Measurements from ENCODE around the gene FARP1.
A peak's percentile ranks its signal among the peaks of the same experiment; 100 is the strongest.

Gene FARP1

DNA sequence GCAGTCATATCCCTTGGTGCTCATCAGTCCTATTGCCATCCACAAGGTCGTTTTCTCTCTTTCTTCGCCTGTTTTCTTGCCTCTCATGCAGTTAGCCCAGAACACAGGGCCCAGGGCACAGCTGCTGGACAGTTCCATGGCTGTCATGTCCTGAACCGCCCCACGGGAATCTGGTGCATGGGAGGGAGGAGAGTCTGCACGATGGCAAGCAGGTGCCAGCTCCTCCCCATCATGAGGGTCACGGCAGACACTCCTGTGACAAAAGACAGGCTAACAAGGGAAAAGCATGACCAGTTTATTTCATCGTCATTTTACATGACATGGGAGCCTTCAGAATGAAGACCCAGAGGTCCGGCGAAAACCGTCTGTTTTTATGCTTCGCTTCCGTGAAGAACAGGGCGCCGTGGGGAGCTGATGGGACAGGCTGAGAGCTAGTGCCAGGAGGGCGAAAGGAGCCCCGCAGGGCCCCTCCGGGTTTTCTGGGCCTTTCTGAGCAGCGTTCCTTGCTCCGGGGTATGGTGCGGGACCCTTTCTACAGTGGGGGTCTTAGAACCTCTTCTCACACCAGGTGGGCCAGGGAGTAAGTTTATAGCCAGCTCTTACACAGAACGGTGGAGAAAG lies 298.3 kb downstream of the FARP1 start:
- WGBS, result 93% methylated on average over 21 of the region's 21 CpGs
- Histone ChIP-seq H3K9ac (ENCODE audit: low read depth, low read length) (no peak overlapping the region), H3K4me3 (ENCODE audit: low read length) (no peak overlapping the region), H3K36me3 (ENCODE audit: insufficient read depth, low read length) (peaks cover 42% of the 10 kb centered on the region), H3K27me3 (ENCODE audit: insufficient read depth, low read length) (no peaks in the 10 kb centered on the region), H3K4me1 (ENCODE audit: insufficient read depth, low read length) (no peaks in the 10 kb centered on the region), H3K27ac (ENCODE audit: low read depth, low read length) (no peak overlapping the region), H3K9me3 (ENCODE audit: insufficient read depth, low read depth, low read length) (no peaks in the 10 kb centered on the region)

- Histone ChIP-seq H3K9ac (ENCODE audit: low read depth, low read length) (no peak overlapping the region), H3K4me1 (ENCODE audit: insufficient read depth, low read length) (no peaks in the 10 kb centered on the region), H3K27me3 (ENCODE audit: insufficient read depth, low read length) (no peaks in the 10 kb centered on the region), H3K9me3 (ENCODE audit: insufficient read depth, low read depth, low read length) (no peaks in the 10 kb centered on the region), H3K4me3 (ENCODE audit: low read length) (no peak overlapping the region), H3K27ac (ENCODE audit: low read depth, low read length) (no peak overlapping the region), H3K36me3 (ENCODE audit: insufficient read depth, low read length) (peaks cover 52% of the 10 kb centered on the region)
- WGBS, result 88% methylated on average over 27 of the region's 27 CpGs
These were observed 299.7 kb downstream of the FARP1 start for GRCh38 chr13:98442391-98443230.

GRCh38 chr13:98443329-98443728 lies 300.4 kb downstream of the FARP1 start:
- no peak overlapping the region for H3K27ac ChIP-seq (ENCODE audit: low read depth, low read length)
- no peaks in the 10 kb centered on the region for H3K4me1 ChIP-seq (ENCODE audit: insufficient read depth, low read length)
- no peak overlapping the region for H3K4me3 ChIP-seq (ENCODE audit: low read length)
- H3K27me3 ChIP-seq (ENCODE audit: insufficient read depth, low read length), result no peaks in the 10 kb centered on the region
- 87% methylated on average over 11 of the region's 11 CpGs for WGBS
- no peaks in the 10 kb centered on the region for H3K9me3 ChIP-seq (ENCODE audit: insufficient read depth, low read depth, low read length)
- peaks cover 56% of the 10 kb centered on the region for H3K36me3 ChIP-seq (ENCODE audit: insufficient read depth, low read length)
- H3K9ac ChIP-seq (ENCODE audit: low read depth, low read length), result peak overlapping the region; percentile 44; the same call in 1 of the 2 replicates

GRCh38 chr13:98443800-98444325 lies 301.0 kb downstream of the FARP1 start:
- no peak overlapping the region for H3K4me3 ChIP-seq (ENCODE audit: low read length)
- 91% methylated on average over 20 of the region's 21 CpGs for WGBS
- no peak overlapping the region for H3K27ac ChIP-seq (ENCODE audit: low read depth, low read length)
- peaks cover 59% of the 10 kb centered on the region for H3K36me3 ChIP-seq (ENCODE audit: insufficient read depth, low read length)
- H3K9me3 ChIP-seq (ENCODE audit: insufficient read depth, low read depth, low read length), result no peaks in the 10 kb centered on the region
- no peaks in the 10 kb centered on the region for H3K4me1 ChIP-seq (ENCODE audit: insufficient read depth, low read length)
- H3K27me3 ChIP-seq (ENCODE audit: insufficient read depth, low read length), result no peaks in the 10 kb centered on the region
- no peak overlapping the region for H3K9ac ChIP-seq (ENCODE audit: low read depth, low read length)

DNA sequence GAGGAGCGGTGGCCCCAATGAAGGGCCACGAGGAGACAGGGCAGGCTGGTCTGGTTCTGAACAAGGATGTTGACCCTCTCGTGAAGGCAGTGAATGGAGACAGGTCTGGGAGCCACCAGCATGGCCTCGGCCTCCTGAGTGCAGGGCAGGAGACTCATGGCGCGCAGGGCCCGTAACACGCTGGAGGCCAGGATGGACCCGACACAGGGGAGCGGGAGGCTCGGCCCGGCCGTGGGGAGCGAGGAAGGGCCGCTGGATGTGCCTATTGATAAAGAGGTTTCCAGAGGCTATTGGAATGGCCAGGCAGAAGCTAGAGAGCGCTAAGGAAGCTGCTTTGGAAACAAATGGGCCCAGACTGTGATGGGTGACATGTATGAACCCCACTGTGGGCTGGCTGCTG lies 301.5 kb downstream of the FARP1 start:
- Histone ChIP-seq H3K27me3 (ENCODE audit: insufficient read depth, low read length) (no peaks in the 10 kb centered on the region), H3K4me3 (ENCODE audit: low read length) (no peak overlapping the region), H3K36me3 (ENCODE audit: insufficient read depth, low read length) (peaks cover 60% of the 10 kb centered on the region), H3K27ac (ENCODE audit: low read depth, low read length) (no peak overlapping the region), H3K9me3 (ENCODE audit: insufficient read depth, low read depth, low read length) (no peaks in the 10 kb centered on the region), H3K4me1 (ENCODE audit: insufficient read depth, low read length) (no peaks in the 10 kb centered on the region), H3K9ac (ENCODE audit: low read depth, low read length) (no peak overlapping the region)
- 95% methylated on average over 16 of the region's 16 CpGs for WGBS

GRCh38 chr13:98445340-98446233 lies 302.7 kb downstream of the FARP1 start:
- 46% methylated on average over 18 of the region's 18 CpGs for WGBS
- Histone ChIP-seq H3K9ac (ENCODE audit: low read depth, low read length) (no peak overlapping the region), H3K27ac (ENCODE audit: low read depth, low read length) (no peak overlapping the region), H3K4me1 (ENCODE audit: insufficient read depth, low read length) (peaks cover 8% of the 10 kb centered on the region), H3K36me3 (ENCODE audit: insufficient read depth, low read length) (peaks cover 59% of the 10 kb centered on the region), H3K9me3 (ENCODE audit: insufficient read depth, low read depth, low read length) (no peaks in the 10 kb centered on the region), H3K4me3 (ENCODE audit: low read length) (no peak overlapping the region), H3K27me3 (ENCODE audit: insufficient read depth, low read length) (no peaks in the 10 kb centered on the region)

GRCh38 chr13:98446234-98446621 lies 303.3 kb downstream of the FARP1 start:
- H3K9me3 ChIP-seq (ENCODE audit: insufficient read depth, low read depth, low read length), result no peaks in the 10 kb centered on the region
- no peak overlapping the region for H3K27ac ChIP-seq (ENCODE audit: low read depth, low read length)
- 94% methylated on average over 11 of the region's 11 CpGs for WGBS
- H3K4me1 ChIP-seq (ENCODE audit: insufficient read depth, low read length), result peaks cover 15% of the 10 kb centered on the region
- H3K4me3 ChIP-seq (ENCODE audit: low read length), result no peak overlapping the region
- peaks cover 53% of the 10 kb centered on the region for H3K36me3 ChIP-seq (ENCODE audit: insufficient read depth, low read length)
- H3K9ac ChIP-seq (ENCODE audit: low read depth, low read length), result no peak overlapping the region
- no peaks in the 10 kb centered on the region for H3K27me3 ChIP-seq (ENCODE audit: insufficient read depth, low read length)

DNA sequence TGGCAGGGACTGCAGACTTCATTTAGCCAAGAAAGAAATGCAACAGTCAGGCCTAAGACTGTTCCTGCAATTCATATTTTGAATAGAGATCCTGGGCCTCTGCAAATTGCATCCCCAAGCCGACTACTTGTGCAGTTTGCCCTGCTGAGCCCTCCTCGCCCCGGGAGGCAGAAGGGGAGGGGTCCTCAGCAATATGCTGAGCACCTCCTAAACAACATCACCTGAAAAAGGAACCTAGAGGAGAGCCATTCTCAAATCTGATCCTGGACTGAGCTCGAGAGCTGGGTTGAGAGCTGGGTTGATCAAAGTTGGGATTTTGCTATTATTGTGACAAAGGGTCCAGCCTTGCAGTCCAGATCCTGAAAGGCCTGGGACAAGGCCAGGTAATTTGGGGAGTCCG lies 304.2 kb downstream of the FARP1 start:
- no peak overlapping the region for H3K4me3 ChIP-seq (ENCODE audit: low read length)
- H3K27ac ChIP-seq (ENCODE audit: low read depth, low read length), result no peak overlapping the region
- no peak overlapping the region for H3K9ac ChIP-seq (ENCODE audit: low read depth, low read length)
- no peaks in the 10 kb centered on the region for H3K9me3 ChIP-seq (ENCODE audit: insufficient read depth, low read depth, low read length)
- H3K4me1 ChIP-seq (ENCODE audit: insufficient read depth, low read length), result peaks cover 21% of the 10 kb centered on the region
- H3K27me3 ChIP-seq (ENCODE audit: insufficient read depth, low read length), result no peaks in the 10 kb centered on the region
- H3K36me3 ChIP-seq (ENCODE audit: insufficient read depth, low read length), result peaks cover 52% of the 10 kb centered on the region
- WGBS, result 92% methylated on average over 5 of the region's 5 CpGs

DNA sequence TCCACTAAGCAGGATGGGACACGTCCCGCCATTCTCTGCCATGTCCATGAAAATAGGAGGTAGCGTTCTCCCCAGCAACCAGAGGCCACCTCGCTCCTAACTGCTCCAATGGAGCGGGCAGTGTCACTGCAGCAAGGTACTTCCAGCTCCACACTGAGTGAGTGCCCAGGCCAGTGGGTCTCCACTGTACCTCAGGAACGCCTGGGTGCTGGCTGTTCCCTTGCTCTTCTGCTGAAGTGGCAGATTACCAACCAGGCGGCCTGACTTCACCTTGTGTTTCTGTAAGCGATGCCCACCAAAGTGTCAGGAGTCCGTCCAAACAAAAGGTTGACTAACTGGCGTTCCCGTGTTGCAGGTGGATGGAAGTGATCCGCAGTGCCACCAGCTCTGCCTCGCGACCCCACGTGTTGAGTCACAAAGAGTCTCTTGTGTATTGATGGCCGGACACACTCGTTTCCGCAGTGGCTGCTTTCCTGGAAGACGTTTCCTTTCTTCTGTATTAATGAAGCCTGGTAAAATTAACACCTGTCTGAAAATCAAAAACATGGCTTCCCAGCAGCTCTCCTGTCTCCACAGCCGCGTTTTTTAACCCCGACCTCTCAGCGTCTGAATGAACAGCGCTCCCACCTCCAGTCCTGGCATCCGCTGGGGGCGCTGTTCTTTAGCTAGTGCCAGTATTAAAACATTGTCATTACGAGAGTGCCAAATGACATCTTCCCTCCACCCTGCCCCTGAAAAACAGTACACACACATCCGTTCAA lies 305.2 kb downstream of the FARP1 start:
- H3K9ac ChIP-seq (ENCODE audit: low read depth, low read length), result no peak overlapping the region
- H3K4me3 ChIP-seq (ENCODE audit: low read length), result no peak overlapping the region
- peaks cover 21% of the 10 kb centered on the region for H3K4me1 ChIP-seq (ENCODE audit: insufficient read depth, low read length)
- WGBS, result 86% methylated on average over 28 of the region's 28 CpGs
- peak overlapping the region; percentile 35; the same call in 1 of the 2 replicates for H3K27ac ChIP-seq (ENCODE audit: low read depth, low read length)
- no peaks in the 10 kb centered on the region for H3K27me3 ChIP-seq (ENCODE audit: insufficient read depth, low read length)
- no peaks in the 10 kb centered on the region for H3K9me3 ChIP-seq (ENCODE audit: insufficient read depth, low read depth, low read length)
- H3K36me3 ChIP-seq (ENCODE audit: insufficient read depth, low read length), result peaks cover 53% of the 10 kb centered on the region

- Histone ChIP-seq H3K27me3 (ENCODE audit: insufficient read depth, low read length) (no peaks in the 10 kb centered on the region), H3K9ac (ENCODE audit: low read depth, low read length) (no peak overlapping the region), H3K4me1 (ENCODE audit: insufficient read depth, low read length) (peaks cover 21% of the 10 kb centered on the region), H3K4me3 (ENCODE audit: low read length) (no peak overlapping the region), H3K27ac (ENCODE audit: low read depth, low read length) (no peak overlapping the region), H3K9me3 (ENCODE audit: insufficient read depth, low read depth, low read length) (no peaks in the 10 kb centered on the region), H3K36me3 (ENCODE audit: insufficient read depth, low read length) (peaks cover 58% of the 10 kb centered on the region)
- 97% methylated on average over 5 of the region's 5 CpGs for WGBS
These were observed 305.7 kb downstream of the FARP1 start for GRCh38 chr13:98448642-98448928.

Measured in HUES64 (cell line).